ENCODE results near the gene SCRN3.
"Not testable (repeated sequence)": the region's sequence is repeated elsewhere in the genome, so short reads cannot be mapped to it uniquely, and the experiment has no call there.

SCRN3 gene

GRCh38 chr2:174364628-174365027 lies 30.9 kb upstream of the SCRN3 start:
- TF ChIP-seq CTCF (IDR thresholded peaks at IDR 0.05; ENCODE audit: low read depth, low read length), result no peak
- no peak overlapping the region for H3K4me3 ChIP-seq (ENCODE audit: low read depth, low read length)

GRCh38 chr2:174365571-174365970 lies 30.0 kb upstream of the SCRN3 start:
- no peak overlapping the region for H3K4me3 ChIP-seq (ENCODE audit: low read depth, low read length)
- TF ChIP-seq CTCF (IDR thresholded peaks at IDR 0.05; ENCODE audit: low read depth, low read length), result no peak

GRCh38 chr2:174368691-174369090 lies 26.8 kb upstream of the SCRN3 start:
- TF ChIP-seq CTCF (IDR thresholded peaks at IDR 0.05; ENCODE audit: low read depth, low read length), result no peak

GRCh38 chr2:174376967-174377366 lies 18.6 kb upstream of the SCRN3 start:
- no peak overlapping the region for H3K4me3 ChIP-seq (ENCODE audit: low read depth, low read length)
- TF ChIP-seq CTCF (IDR thresholded peaks at IDR 0.05; ENCODE audit: low read depth, low read length), result no peak

More at GRCh38 chr2:174368691-174369090, 26.8 kb upstream of the SCRN3 start:
- no peak overlapping the region for H3K4me3 ChIP-seq (ENCODE audit: low read depth, low read length)

GRCh38 chr2:174383796-174384195 lies 11.7 kb upstream of the SCRN3 start:
- no peak overlapping the region for H3K4me3 ChIP-seq (ENCODE audit: low read depth, low read length)
- no peak for TF ChIP-seq CTCF (IDR thresholded peaks at IDR 0.05; ENCODE audit: low read depth, low read length)

- H3K4me3 ChIP-seq (ENCODE audit: low read depth, low read length), result no peak overlapping the region
- TF ChIP-seq CTCF (IDR thresholded peaks at IDR 0.05; ENCODE audit: low read depth, low read length), result no peak
Measured at GRCh38 chr2:174385201-174385600, 10.3 kb upstream of the SCRN3 start.

GRCh38 chr2:174388706-174389105 lies 6.8 kb upstream of the SCRN3 start:
- H3K4me3 ChIP-seq (ENCODE audit: low read depth, low read length), result not testable (repeated sequence)

- no peak overlapping the region for H3K4me3 ChIP-seq (ENCODE audit: low read depth, low read length)
- no peak for TF ChIP-seq CTCF (IDR thresholded peaks at IDR 0.05; ENCODE audit: low read depth, low read length)
Measured at GRCh38 chr2:174389542-174389941, 6.0 kb upstream of the SCRN3 start.

GRCh38 chr2:174390303-174390702 lies 5.2 kb upstream of the SCRN3 start:
- not testable (repeated sequence) for H3K4me3 ChIP-seq (ENCODE audit: low read depth, low read length)

Data from WI38 (cell line).